SU-DHL-6 (cell line): Measurements from ENCODE around the gene SLC39A11.
"Not testable (repeated sequence)": the region's sequence is repeated elsewhere in the genome, so short reads cannot be mapped to it uniquely, and the experiment has no call there.

Experiments used
- H2AFZ ChIP-seq: fragments of 200-600 bp; sonication (generic); 2 replicates; pipeline ENCODE4 v1.6.1; 2014; ENCODE audit warnings: low read depth, mild to moderate bottlenecking, moderate library complexity, mixed read lengths, antibody characterized with exemption, low read length; ENCODE audit not compliant: severe bottlenecking
- H3F3A ChIP-seq: fragments of 200-600 bp; shearing (Covaris generic); 2 replicates; pipeline ENCODE4 v1.6.0; 2016; ENCODE audit warnings: antibody characterized with exemption, mild to moderate bottlenecking; ENCODE audit not compliant: insufficient read depth
- H3K27ac ChIP-seq: fragments of 200-600 bp; sonication (generic); 2 replicates; pipeline ENCODE4 v1.5.1; 2016; ENCODE audit warnings: low read depth, mild to moderate bottlenecking, low read length, moderate library complexity, mixed read lengths
- H3K27me3 ChIP-seq: fragments of 200-600 bp; sonication (generic), shearing (Covaris generic); 2 replicates; pipeline ENCODE4 v1.6.0; 2014; ENCODE audit warnings: mild to moderate bottlenecking, low read length
- H3K36me3 ChIP-seq: fragments of 200-600 bp; sonication (generic); 2 replicates; pipeline ENCODE4 v1.6.1; 2014; ENCODE audit warnings: mild to moderate bottlenecking, low read length, mixed read lengths
- H3K4me2 ChIP-seq: fragments of 300-600, 200-600 bp; shearing (Covaris generic), sonication (generic); 2 replicates; pipeline ENCODE4 v1.6.0; 2014; ENCODE audit warnings: low read length, low read depth, mild to moderate bottlenecking; ENCODE audit not compliant: poor library complexity, severe bottlenecking
- H3K4me3 ChIP-seq: fragments of 200-600 bp; sonication (generic); 2 replicates; pipeline ENCODE4 v1.5.1; 2014; ENCODE audit warnings: antibody characterized with exemption, low read length, mild to moderate bottlenecking, mixed read lengths; ENCODE audit not compliant: insufficient read depth, poor library complexity, severe bottlenecking
- H3K79me2 ChIP-seq: fragments of 200-600 bp; sonication (generic); 2 replicates; pipeline ENCODE4 v1.6.1; 2014; ENCODE audit warnings: mild to moderate bottlenecking, low read length, moderate library complexity; ENCODE audit not compliant: insufficient read depth
- H3K9ac ChIP-seq: fragments of 200-600 bp; sonication (generic); 2 replicates; pipeline ENCODE4 v1.7.0; 2014; ENCODE audit warnings: mild to moderate bottlenecking, low read length
- H3K9me2 ChIP-seq: fragments of 200-600 bp; sonication (generic); replicated peaks from 2 replicates; pipeline ENCODE4 v1.6.1; 2014; ENCODE audit warnings: low read length; ENCODE audit not compliant: insufficient read depth
- H3K9me3 ChIP-seq: fragments of 200-600 bp; sonication (generic); 2 replicates; pipeline ENCODE4 v1.6.1; 2014; ENCODE audit warnings: low read length, mixed read lengths; ENCODE audit not compliant: insufficient read depth
- H4K20me1 ChIP-seq: fragments of 200-600 bp; sonication (generic); 2 replicates; pipeline ENCODE4 v1.6.1; 2014; ENCODE audit warnings: low read depth, mild to moderate bottlenecking, antibody characterized with exemption, low read length, moderate library complexity, mixed read lengths
- EZH2phosphoT487 ChIP-seq: fragments of 200-600 bp; sonication (generic), shearing (Covaris generic); conservative IDR thresholded peaks from 2 replicates; pipeline ENCODE4 v1.6.1; 2018; ENCODE audit warnings: mild to moderate bottlenecking, antibody characterized with exemption, low read length, moderate library complexity, mixed read lengths
- TF ChIP-seq, protein P1 (sequence below): fragments of 200-600 bp; sonication (generic); IDR thresholded peaks from one replicate; pipeline ENCODE4 v1.5.1; 2017; ENCODE audit warnings: antibody characterized with exemption, mild to moderate bottlenecking, low read length, moderate library complexity; ENCODE audit not compliant: insufficient read depth, poor library complexity, severe bottlenecking

SLC39A11 gene

DNA sequence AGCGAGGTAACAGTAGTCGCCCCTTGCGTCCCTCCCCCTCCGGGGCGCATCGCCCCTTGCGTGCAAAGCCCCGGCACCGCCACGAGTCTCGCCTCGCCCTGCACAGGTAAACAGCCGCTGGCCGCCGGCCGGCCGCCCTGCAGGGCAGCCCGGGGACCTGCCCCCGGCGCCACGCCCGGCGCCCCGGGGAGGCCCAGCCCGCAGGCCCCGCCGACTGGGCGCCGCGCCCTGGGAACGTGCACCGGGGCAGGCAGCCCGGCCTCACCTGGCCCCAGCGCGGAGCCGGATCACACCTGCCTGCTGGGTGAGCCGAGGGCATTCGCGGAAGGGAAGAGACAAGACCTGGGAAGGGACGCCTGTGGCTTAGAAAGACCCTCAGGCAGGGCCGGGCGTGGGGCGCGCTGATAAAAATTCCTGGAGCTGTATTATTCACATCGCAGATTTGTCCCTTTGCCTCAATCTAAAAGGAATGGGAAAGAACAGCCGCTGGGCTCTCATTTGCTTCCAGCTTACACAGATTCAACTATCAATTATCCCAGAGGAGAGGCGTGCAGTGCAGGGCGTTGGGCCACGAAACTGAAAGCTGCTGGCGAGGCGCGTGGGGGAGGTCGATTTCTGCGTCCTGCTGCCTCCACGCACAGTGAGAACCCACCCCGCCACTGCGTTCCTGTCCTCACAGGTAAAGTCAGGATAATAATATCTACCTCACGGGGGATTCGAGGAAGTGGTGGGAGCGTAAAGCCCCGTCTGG is 451.9 kb downstream of the SLC39A11 start:
- H3K27me3 ChIP-seq, result no peaks in the 10 kb centered on the region
- H2AFZ ChIP-seq, result no peak overlapping the region
- no peaks in the 10 kb centered on the region for H3F3A ChIP-seq
- H3K9ac ChIP-seq, result no peak overlapping the region
- no peaks in the 10 kb centered on the region for H3K9me2 ChIP-seq
- H3K4me3 ChIP-seq, result no peak overlapping the region
- no peak overlapping the region for H3K4me2 ChIP-seq
- TF ChIP-seq, protein P1, sequence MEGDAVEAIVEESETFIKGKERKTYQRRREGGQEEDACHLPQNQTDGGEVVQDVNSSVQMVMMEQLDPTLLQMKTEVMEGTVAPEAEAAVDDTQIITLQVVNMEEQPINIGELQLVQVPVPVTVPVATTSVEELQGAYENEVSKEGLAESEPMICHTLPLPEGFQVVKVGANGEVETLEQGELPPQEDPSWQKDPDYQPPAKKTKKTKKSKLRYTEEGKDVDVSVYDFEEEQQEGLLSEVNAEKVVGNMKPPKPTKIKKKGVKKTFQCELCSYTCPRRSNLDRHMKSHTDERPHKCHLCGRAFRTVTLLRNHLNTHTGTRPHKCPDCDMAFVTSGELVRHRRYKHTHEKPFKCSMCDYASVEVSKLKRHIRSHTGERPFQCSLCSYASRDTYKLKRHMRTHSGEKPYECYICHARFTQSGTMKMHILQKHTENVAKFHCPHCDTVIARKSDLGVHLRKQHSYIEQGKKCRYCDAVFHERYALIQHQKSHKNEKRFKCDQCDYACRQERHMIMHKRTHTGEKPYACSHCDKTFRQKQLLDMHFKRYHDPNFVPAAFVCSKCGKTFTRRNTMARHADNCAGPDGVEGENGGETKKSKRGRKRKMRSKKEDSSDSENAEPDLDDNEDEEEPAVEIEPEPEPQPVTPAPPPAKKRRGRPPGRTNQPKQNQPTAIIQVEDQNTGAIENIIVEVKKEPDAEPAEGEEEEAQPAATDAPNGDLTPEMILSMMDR, result no peak
- TF ChIP-seq EZH2phosphoT487, result no peak
- no peaks in the 10 kb centered on the region for H3K79me2 ChIP-seq
- no peaks in the 10 kb centered on the region for H4K20me1 ChIP-seq
- H3K9me3 ChIP-seq, result no peaks in the 10 kb centered on the region
- H3K36me3 ChIP-seq, result no peaks in the 10 kb centered on the region
- no peak overlapping the region for H3K27ac ChIP-seq

DNA sequence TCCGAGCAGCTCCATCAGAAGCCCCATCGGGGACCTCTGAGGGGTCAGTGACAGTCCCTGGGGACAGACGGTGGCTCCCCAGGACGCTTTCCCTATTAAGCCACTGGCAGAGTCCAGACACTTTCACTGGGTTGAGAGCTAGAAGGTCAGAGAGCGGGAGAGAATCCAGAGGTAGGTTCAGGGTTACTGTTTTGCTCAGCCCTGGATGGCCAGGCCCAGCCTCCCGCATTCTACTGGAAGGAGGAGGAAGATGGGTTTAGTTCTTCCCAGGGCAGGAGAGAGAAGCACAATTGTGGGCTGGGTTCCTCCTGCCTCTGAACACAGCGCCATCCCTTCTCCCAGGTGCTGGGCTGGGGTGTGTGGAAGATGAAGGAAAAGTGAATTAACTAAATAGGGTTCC is 452.8 kb downstream of the SLC39A11 start:
- Histone ChIP-seq H3K27ac (no peak overlapping the region), H3K9ac (no peak overlapping the region), H2AFZ (no peak overlapping the region), H3K27me3 (no peaks in the 10 kb centered on the region), H3K4me2 (no peak overlapping the region), H3K79me2 (no peaks in the 10 kb centered on the region), H3K4me3 (no peak overlapping the region), H3K36me3 (no peaks in the 10 kb centered on the region), H3F3A (no peaks in the 10 kb centered on the region), H4K20me1 (no peaks in the 10 kb centered on the region), H3K9me2 (no peaks in the 10 kb centered on the region), H3K9me3 (no peaks in the 10 kb centered on the region)
- TF ChIP-seq, protein P1, result no peak
- no peak for TF ChIP-seq EZH2phosphoT487

DNA sequence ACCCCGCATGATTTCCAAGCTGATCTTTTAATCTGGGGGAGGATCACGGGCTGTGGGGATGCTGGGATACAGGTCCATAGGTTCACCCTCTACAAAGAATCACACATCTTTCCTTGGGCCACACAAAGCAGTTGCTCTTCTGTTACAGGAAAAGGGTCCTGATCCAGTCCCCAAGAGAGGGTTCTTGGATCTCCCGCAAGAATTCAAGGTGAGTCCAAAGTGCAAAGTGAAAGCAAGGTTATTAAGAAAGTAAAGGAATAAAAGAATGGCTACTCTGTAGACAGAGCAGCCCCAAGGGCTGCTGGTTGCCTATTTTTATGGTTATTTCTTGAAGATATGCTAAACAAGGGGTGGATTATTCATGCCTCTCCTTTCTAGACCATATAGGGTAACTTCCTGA is 453.6 kb downstream of the SLC39A11 start:
- not testable (repeated sequence) for H4K20me1 ChIP-seq, H3K36me3 ChIP-seq, H3K9me2 ChIP-seq, H3K4me2 ChIP-seq, H3K9me3 ChIP-seq, H3K27ac ChIP-seq, H3F3A ChIP-seq, H2AFZ ChIP-seq, H3K27me3 ChIP-seq, H3K79me2 ChIP-seq, H3K4me3 ChIP-seq, H3K9ac ChIP-seq

DNA sequence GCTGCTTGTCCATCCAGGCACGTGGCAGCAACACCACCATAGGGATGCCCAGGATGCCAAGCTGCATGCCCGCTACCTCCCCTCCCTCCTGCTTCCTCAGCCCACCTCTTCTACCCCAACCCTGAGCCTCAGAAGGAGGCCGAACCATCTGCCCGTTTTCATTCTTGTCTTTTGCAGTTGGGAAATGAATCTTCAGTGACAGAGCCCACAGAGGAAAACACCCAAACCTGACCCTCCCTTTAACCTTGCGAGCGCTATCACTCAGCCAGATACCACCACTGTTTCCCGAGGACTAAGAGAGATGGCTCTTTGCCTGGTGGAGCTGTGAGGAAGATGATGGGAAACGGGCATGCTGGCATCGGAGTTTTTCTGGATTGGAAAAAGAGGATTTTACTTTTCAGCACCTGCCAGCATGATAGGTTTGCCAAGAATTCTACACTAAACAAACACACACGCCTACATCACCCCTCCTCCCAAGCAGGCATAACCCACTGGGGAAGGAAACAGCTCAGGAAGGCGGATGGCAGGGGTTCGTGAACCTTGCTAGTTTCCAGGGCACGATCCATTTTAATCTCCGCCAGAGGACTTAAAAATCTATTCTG is 457.4 kb downstream of the SLC39A11 start:
- no peaks in the 10 kb centered on the region for H3K9me2 ChIP-seq
- no peaks in the 10 kb centered on the region for H3K36me3 ChIP-seq
- no peak overlapping the region for H3K27ac ChIP-seq
- no peak overlapping the region for H3K4me2 ChIP-seq
- H3K79me2 ChIP-seq, result no peaks in the 10 kb centered on the region
- H3K27me3 ChIP-seq, result no peaks in the 10 kb centered on the region
- no peak for TF ChIP-seq EZH2phosphoT487
- TF ChIP-seq, protein P1, result no peak
- no peak overlapping the region for H2AFZ ChIP-seq
- H4K20me1 ChIP-seq, result no peaks in the 10 kb centered on the region
- H3F3A ChIP-seq, result no peaks in the 10 kb centered on the region
- no peaks in the 10 kb centered on the region for H3K9me3 ChIP-seq
- no peak overlapping the region for H3K9ac ChIP-seq
- no peak overlapping the region for H3K4me3 ChIP-seq
